Uterus (tissue), 2 donors: Measurements from ENCODE around the gene RHBG.

Experiments
- CTCF ChIP-seq, 4 experiments: fragments of 200-600 bp in 2 of 4; fragments of 450-650 bp in 2 of 4; sonication (generic) in 2 of 4; IDR thresholded peaks; one replicate each; pipeline ENCODE4 v1.5.1; 2016 to 2019; ENCODE audit warnings: antibody characterized with exemption in 4 of 4, mild to moderate bottlenecking in 2 of 4, moderate library complexity in 1 of 4
- POLR2A ChIP-seq, 2 donors: fragments of 450-650 bp; IDR thresholded peaks; one replicate each; pipeline ENCODE4 v1.6.1; 2016; ENCODE audit warnings: antibody characterized with exemption in 2 of 2, mild to moderate bottlenecking in 1 of 2, moderate library complexity in 1 of 2

GRCh38 chr1:156406251-156406650 is 37.2 kb downstream of the RHBG start:
- no peak for TF ChIP-seq CTCF (IDR thresholded peaks at IDR 0.05)
- no peak for TF ChIP-seq POLR2A (IDR thresholded peaks at IDR 0.05)
